GM18505 (cell line): ENCODE data around the gene SYNGR3.
"Not testable (repeated sequence)": the region's sequence is repeated elsewhere in the genome, so short reads cannot be mapped to it uniquely, and the experiment has no call there.

ENCODE experiments used
- ATAC-seq: cut with Tn5 transposase; IDR thresholded peaks from one replicate; pipeline ENCODE4 v1.9.1; 2021; ENCODE audit not compliant: unreplicated experiment
- POLR2A ChIP-seq: IDR thresholded peaks from 4 replicates; pipeline ENCODE4 v1.6.1; 2011; ENCODE audit warnings: borderline replicate concordance; ENCODE audit not compliant: insufficient read depth, insufficient read length; ENCODE audit errors: extremely low read depth

SYNGR3 gene

GRCh38 chr16:1949507-1949906 is 40.3 kb upstream of the SYNGR3 start:
- ATAC-seq = no peak
- no peak for TF ChIP-seq POLR2A

- no peak for TF ChIP-seq POLR2A
- ATAC-seq = no peak
These were observed 39.7 kb upstream of the SYNGR3 start for GRCh38 chr16:1950047-1950446.

DNA sequence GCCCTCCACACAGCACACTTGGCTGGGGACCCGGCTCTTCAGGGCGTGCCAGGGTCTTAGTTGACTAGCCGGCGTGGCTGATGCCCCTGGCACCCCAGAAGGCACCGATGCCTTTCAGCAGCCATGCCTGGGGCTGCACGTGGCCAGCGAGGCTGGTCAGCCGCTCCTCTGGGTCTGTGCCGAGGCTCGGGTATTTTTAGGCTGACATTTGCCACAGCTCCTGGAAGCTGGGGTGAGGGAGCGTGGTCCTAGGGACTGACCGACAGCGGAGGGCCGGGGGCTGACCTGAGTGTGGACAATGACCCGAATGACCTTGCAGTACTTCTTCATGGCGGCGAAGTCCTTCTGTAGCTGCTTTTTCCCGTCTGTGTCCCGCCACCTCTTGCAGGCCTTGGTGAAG is 39.2 kb upstream of the SYNGR3 start:
- ATAC-seq = no peak
- TF ChIP-seq POLR2A = no peak

DNA sequence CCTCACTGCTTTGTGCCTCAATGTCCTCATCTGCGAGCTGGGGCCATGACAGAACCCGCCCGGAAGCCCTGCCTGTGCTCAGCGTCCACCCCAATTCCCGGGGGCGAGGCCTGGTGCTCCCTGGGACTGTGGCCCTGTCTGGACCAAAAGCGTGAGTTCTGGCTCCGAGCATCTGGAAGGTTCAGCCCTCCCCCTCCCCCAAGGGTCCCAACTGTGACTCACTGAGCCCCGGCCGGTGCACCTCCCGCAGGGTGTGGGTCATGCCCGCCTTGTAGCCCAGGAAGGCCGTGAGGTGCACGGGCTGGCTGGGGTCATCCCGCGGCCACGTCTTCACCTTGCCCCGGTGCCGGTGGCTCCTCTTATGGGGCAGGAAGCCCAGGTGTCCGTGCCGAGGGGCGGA is 36.0 kb upstream of the SYNGR3 start:
- no peak for TF ChIP-seq POLR2A
- no peak for ATAC-seq

DNA sequence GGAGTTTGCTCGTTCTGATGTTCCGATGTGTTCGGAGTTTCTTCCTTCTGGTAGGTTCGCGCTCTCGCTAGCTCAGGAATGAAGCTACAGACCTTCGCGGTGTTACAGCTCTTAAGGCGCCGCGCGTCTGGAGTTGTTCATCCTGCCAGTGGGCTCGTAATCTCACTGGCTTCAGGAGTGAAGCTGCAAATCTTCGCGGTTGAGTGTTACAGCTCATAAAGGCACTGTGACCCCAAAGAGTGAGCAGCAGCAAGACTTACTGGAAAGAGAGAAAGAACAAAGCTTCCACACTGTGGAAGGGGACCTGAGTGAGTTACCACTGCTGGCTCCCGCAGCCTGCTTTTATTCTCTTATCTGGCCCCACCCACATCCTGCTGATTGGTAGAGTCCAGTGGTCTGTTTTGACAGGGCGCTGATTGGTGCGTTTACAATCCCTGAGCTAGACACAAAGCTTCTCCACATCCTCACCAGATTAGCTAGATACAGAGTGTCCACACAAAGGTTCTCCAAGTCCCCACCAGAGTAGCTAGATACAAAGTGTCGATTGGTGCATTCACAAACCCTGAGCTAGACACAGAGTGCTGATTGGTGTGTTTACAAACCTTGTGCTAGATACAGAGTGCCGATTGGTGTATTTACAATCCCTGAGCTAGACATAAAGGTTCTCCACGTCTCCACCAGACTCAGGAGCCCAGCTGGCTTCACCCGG is 32.2 kb upstream of the SYNGR3 start:
- not testable (repeated sequence) for ATAC-seq

DNA sequence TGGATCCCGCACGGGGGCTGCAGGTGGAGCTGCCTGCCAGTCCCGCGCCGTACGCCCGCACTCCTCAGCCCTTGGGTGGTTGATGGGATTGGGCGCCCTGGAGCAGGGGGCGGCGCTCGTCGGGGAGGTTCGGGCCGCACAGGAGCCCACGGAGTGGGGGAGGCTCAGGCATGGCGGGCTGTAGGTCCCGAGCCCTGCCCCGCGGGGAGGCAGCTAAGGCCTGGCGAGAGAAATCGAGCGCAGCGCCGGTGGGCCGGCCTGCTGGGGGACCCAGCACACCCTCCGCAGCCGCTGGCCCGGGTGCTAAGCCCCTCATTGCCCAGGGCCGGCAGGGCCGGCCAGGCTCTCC is 31.7 kb upstream of the SYNGR3 start:
- ATAC-seq = not testable (repeated sequence)

GRCh38 chr16:1958715-1959268 is 31.0 kb upstream of the SYNGR3 start:
- TF ChIP-seq POLR2A = no peak
- ATAC-seq = peak; percentile 12

GRCh38 chr16:1959269-1960039 is 30.3 kb upstream of the SYNGR3 start, which contains the start of gene NDUFB10:
Gene NDUFB10 (plus strand): TSS chr16:1959538. CDS start chr16:1959625, 87 bp downstream.
- ATAC-seq = peak; percentile 79
- peak; percentile 94 for TF ChIP-seq POLR2A

DNA sequence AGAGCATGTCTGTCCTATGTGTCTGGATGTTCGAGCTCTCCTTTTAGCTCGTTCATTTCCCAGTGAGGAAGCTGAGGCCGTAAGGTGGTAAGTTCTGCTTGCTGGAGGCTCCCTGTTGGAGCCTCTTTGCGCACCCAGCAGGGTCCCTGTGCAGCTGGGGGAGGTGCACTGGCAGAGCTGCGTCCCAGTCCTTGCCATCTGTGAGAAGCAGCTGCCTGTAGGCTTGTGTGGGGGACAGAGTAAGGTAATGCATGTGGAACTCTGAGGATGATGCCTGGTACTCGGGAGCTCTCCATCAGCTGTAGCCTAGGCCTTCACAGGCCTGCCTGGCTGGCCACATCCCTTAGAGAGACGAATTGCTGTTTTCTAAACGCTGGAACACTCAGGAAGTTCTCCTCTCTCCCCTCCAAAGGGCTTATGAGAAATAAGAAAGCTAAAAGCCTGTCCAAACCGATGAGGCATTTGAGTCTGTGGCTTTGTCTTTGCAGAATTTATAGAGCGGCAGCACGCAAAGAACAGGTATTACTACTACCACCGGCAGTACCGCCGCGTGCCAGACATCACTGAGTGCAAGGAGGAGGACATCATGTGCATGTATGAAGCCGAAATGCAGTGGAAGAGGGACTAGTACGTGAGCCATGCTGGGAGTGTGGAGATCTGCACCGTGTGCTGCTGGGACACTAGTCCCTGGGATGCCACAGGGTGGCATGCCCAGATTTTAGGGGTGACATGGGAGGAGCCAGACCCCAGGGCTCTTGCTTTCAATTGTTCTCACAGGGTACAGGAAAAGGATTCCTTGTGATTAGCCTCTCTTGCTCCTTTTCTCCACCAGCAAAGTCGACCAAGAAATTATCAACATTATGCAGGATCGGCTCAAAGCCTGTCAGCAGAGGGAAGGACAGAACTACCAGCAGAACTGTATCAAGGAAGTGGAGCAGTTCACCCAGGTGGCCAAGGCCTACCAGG is 28.8 kb upstream of the SYNGR3 start:
- ATAC-seq = no peak
- peak; percentile 85 for TF ChIP-seq POLR2A

DNA sequence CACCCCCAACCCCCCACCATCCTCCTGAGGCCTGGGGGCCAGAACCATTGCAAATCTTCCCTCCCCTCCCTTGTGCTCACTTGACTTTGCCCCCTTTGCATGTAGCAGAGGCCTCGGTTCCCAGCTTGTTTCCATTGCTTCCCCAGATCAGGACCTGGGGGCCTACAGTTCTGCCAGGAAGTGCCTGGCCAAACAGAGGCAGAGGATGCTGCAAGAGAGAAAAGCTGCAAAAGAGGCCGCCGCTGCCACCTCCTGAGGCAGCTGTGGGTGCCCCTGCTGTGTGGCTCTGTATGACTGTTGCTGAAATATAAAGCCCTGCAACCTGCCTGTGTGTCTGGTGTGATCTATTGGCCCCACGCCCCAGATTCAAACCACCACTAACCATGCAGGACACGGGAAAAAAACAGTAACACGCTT is 28.1 kb upstream of the SYNGR3 start:
- no peak for ATAC-seq
- TF ChIP-seq POLR2A = no peak

DNA sequence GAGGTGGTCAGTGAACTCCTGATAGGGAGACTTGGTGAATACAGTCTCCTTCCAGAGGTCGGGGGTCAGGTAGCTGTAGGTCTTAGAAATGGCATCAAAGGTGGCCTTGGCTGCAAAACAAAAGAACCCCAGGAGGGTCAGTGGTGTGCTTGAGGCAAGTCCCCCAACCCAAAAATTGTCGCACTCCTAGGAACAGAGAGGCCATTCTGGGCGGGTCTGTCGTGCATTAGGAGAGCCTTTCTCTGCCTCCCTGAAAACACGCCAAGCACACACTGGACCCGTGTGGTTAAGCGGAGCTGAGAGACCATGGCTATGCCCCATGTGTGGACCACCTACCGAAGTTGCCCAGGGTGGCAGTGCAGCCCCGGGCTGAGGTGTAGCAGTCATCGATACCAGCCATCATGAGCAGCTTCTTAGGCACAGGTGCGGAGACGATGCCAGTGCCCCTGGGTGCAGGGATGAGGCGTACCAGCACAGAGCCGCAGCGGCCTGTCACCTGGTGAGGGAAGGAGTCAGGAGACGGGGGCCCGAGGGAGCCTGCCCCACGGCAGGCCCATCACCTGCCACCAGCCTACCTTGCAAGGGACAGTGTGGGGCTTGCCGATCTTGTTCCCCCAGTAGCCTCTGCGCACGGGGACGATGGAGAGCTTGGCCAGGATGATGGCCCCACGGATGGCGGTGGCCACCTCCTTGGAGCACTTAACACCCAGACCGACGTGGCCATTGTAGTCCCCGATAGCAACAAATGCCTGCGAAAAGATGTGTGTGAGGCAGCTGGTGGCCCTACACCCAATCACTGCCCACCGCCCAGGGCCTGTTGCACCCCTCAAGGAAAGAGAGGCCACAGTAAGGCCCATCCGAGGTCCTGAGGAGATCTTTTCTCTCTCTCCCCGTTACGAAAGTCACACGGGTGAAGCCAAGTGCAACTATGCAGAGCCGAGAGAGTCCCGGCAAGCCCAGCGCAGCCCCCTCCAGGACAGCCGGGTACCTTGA is 27.3 kb upstream of the SYNGR3 start:
- peak; percentile 2 for TF ChIP-seq POLR2A
- not testable (repeated sequence) for ATAC-seq
